Mucosa of descending colon (tissue), 3 donors: ENCODE results near the gene JPH2. TPM values are rescaled to one million over a fixed set of nuclear protein-coding genes. Genes with fewer than 3 reads are reported as not detected.

Source experiments
- ATAC-seq: fragments of 200-7000 bp; cut with Tn5 transposase; one replicate; pipeline ENCODE4 v1.9.1; 2020; ENCODE audit warnings: mild to moderate bottlenecking, moderate library complexity
- DNase-seq, 3 donors: peaks; one replicate each; pipeline ENCODE4 v3.0.0-alpha.2; 2020
- H3K36me3 ChIP-seq: fragments of 200-600 bp; one replicate; pipeline ENCODE4 v1.8.0; 2021; ENCODE audit warnings: low read depth, mild to moderate bottlenecking
- H3K4me1 ChIP-seq: fragments of 200-600 bp; one replicate; pipeline ENCODE4 v1.8.0; 2021; ENCODE audit warnings: low read depth, mild to moderate bottlenecking
- H3K4me3 ChIP-seq: fragments of 200-600 bp; one replicate; pipeline ENCODE4 v1.8.0; 2021; ENCODE audit warnings: mild to moderate bottlenecking
- H3K9me3 ChIP-seq: fragments of 200-600 bp; one replicate; pipeline ENCODE4 v1.8.0; 2021; ENCODE audit warnings: mild to moderate bottlenecking
- CTCF ChIP-seq: fragments of 200-600 bp; IDR thresholded peaks from one replicate; pipeline ENCODE4 v1.8.0; 2022; ENCODE audit warnings: antibody characterized with exemption, mild to moderate bottlenecking
- intact Hi-C, 2 donors: fragments of 100-400 bp; cut with DNase I in 1 of 2; cut with micrococcal nuclease in 1 of 2; formaldehyde crosslinking; loops; one replicate each; pipeline versions ENCODE4 v1.11.0 to v1.11.1; 2022; cut with DNase I, micrococcal nuclease
- total RNA-seq, 3 donors: library from RNA; stranded (reverse); fragmentation: NEBNext Ultra II Directional in 2 of 3; extraction: Animal tissue kit (Norgen Biotek cat#: 25700) in 2 of 3; gene quantifications; one replicate each; pipeline versions ENCODE4 v1.2.1 to v1.2.4, GENCODE V29; 2021 to 2023
- donor health status: DM: no; HTN: no; CAD: no; lungs with moderate emphysema.
- donor health status: DM: no; HTN: no; CAD: no.
- donor health status: DM: no; HTN: yes; CAD: no.

The JPH2 gene
- total RNA-seq, 3 donors from 2014 or later: 2.3 to 87.3 (median 8.3) TPM

- no peak for ATAC-seq
- no peaks in the 10 kb centered on the region for H3K4me1 ChIP-seq
- H3K36me3 ChIP-seq: no peaks in the 10 kb centered on the region
- no peak for DNase-seq
- TF ChIP-seq CTCF: no peak
- no peak overlapping the region for H3K4me3 ChIP-seq
- intact Hi-C loops: no loop called here
- peaks cover under 1% of the 10 kb centered on the region for H3K9me3 ChIP-seq
Measured at GRCh38 chr20:44112889-44113617, 73.9 kb downstream of the JPH2 start.

GRCh38 chr20:44112456-44112855, 74.5 kb downstream of the JPH2 start:
- H3K4me1 ChIP-seq: no peaks in the 10 kb centered on the region
- TF ChIP-seq CTCF: no peak

GRCh38 chr20:44111712-44112335, 75.2 kb downstream of the JPH2 start:
- Histone ChIP-seq H3K4me1 (no peaks in the 10 kb centered on the region), H3K4me3 (no peak overlapping the region), H3K9me3 (peaks cover 6% of the 10 kb centered on the region), H3K36me3 (no peaks in the 10 kb centered on the region)
- ATAC-seq (no peak), DNase-seq (no peak)
- no peak for TF ChIP-seq CTCF
- intact Hi-C loops: no loop called here

More at GRCh38 chr20:44112456-44112855, 74.5 kb downstream of the JPH2 start:
- no peak overlapping the region for H3K4me3 ChIP-seq
- H3K9me3 ChIP-seq: peaks cover 6% of the 10 kb centered on the region
- H3K36me3 ChIP-seq: no peaks in the 10 kb centered on the region
- intact Hi-C loops: no loop called here
- DNase-seq (no peak), ATAC-seq (no peak)

- no peak for ATAC-seq
- no peak for TF ChIP-seq CTCF
- intact Hi-C loops: no loop called here
Measured at GRCh38 chr20:44110816-44111568, 76.0 kb downstream of the JPH2 start.

GRCh38 chr20:44109951-44110361, 77.0 kb downstream of the JPH2 start:
- TF ChIP-seq CTCF: no peak
- no peaks in the 10 kb centered on the region for H3K36me3 ChIP-seq
- no peak for ATAC-seq
- no peak for DNase-seq
- no peak overlapping the region for H3K4me3 ChIP-seq
- peaks cover 6% of the 10 kb centered on the region for H3K9me3 ChIP-seq
- intact Hi-C loops: no loop called here
- no peaks in the 10 kb centered on the region for H3K4me1 ChIP-seq

More at GRCh38 chr20:44110816-44111568, 76.0 kb downstream of the JPH2 start:
- no peak for DNase-seq
- no peak overlapping the region for H3K4me3 ChIP-seq
- H3K9me3 ChIP-seq: peaks cover 6% of the 10 kb centered on the region
- no peaks in the 10 kb centered on the region for H3K36me3 ChIP-seq
- no peaks in the 10 kb centered on the region for H3K4me1 ChIP-seq
